GM23338 (cell line): ENCODE measurements around the gene HJV. TPM values are rescaled to one million over a fixed set of nuclear protein-coding genes. Genes with fewer than 3 reads are reported as not detected.
A peak's percentile ranks its signal among the peaks of the same experiment; 100 is the strongest.

Experiments used
- ATAC-seq: fragments of 200-7000 bp; cut with Tn5 transposase; 3 replicates; pipeline ENCODE4 v1.9.1; 2020
- DNase-seq: peaks from one replicate; pipeline ENCODE4 v3.0.0-alpha.2; 2015; ENCODE audit warnings: low spot score
- H2AFZ ChIP-seq: fragments of 200-600 bp; sonication (generic); 2 replicates; pipeline ENCODE4 v1.8.0; 2016; ENCODE audit warnings: antibody characterized with exemption, mild to moderate bottlenecking, moderate library complexity
- H3F3A ChIP-seq: fragments of 200-600 bp; sonication (generic); replicated peaks from 2 replicates; pipeline ENCODE4 v1.8.0; 2017; ENCODE audit warnings: antibody characterized with exemption, mixed run types, low read depth
- H3K27ac ChIP-seq: fragments of 200-600 bp; sonication (generic); 2 replicates; pipeline ENCODE4 v1.6.1; 2016; ENCODE audit warnings: low read depth
- H3K27me3 ChIP-seq: fragments of 200-600 bp; sonication (generic); 2 replicates; pipeline ENCODE4 v1.8.0; 2016; ENCODE audit warnings: mild to moderate bottlenecking, mixed run types, moderate library complexity; ENCODE audit not compliant: insufficient read depth
- H3K36me3 ChIP-seq: fragments of 200-600 bp; sonication (generic); 2 replicates; pipeline ENCODE4 v1.8.0; 2016; ENCODE audit warnings: mild to moderate bottlenecking; ENCODE audit not compliant: insufficient read depth
- H3K4me1 ChIP-seq: fragments of 200-600 bp; sonication (generic); 2 replicates; pipeline ENCODE4 v1.8.0; 2016; ENCODE audit warnings: mild to moderate bottlenecking, moderate library complexity; ENCODE audit not compliant: insufficient read depth
- H3K4me2 ChIP-seq: fragments of 200-600 bp; sonication (generic); 2 replicates; pipeline ENCODE4 v1.7.1; 2017; ENCODE audit warnings: mixed run types
- H3K4me3 ChIP-seq: fragments of 200-600 bp; sonication (generic); 2 replicates; pipeline ENCODE4 v1.6.1; 2016; ENCODE audit warnings: mixed run types
- H3K79me2 ChIP-seq: fragments of 200-600 bp; sonication (generic); replicated peaks from 2 replicates; pipeline ENCODE4 v1.8.0; 2017; ENCODE audit warnings: mild to moderate bottlenecking; ENCODE audit not compliant: insufficient read depth
- H3K9me2 ChIP-seq: fragments of 200-600 bp; sonication (generic); 2 replicates; pipeline ENCODE4 v1.8.0; 2017; ENCODE audit not compliant: insufficient read depth
- H4K20me1 ChIP-seq: fragments of 200-600 bp; sonication (generic); replicated peaks from 2 replicates; pipeline ENCODE4 v1.8.0; 2017; ENCODE audit warnings: mild to moderate bottlenecking; ENCODE audit not compliant: insufficient read depth
- H3K27ac Mint-ChIP-seq: 2 replicates; pipeline ENCODE4 v1.8.0; 2020; ENCODE audit warnings: inconsistent platforms, mild to moderate bottlenecking, moderate library complexity, mixed read lengths
- H3K27me3 Mint-ChIP-seq: 3 replicates; pipeline ENCODE4 v1.8.0; 2022; ENCODE audit warnings: low read depth, mild to moderate bottlenecking, moderate library complexity, mixed read lengths, inconsistent platforms; ENCODE audit not compliant: insufficient read depth, poor library complexity
- H3K36me3 Mint-ChIP-seq: 3 replicates; pipeline ENCODE4 v1.8.0; 2021; ENCODE audit warnings: low read depth, mild to moderate bottlenecking, inconsistent platforms, moderate library complexity, mixed read lengths
- H3K4me1 Mint-ChIP-seq: 3 replicates; pipeline ENCODE4 v1.8.0; 2020; ENCODE audit warnings: mild to moderate bottlenecking, inconsistent platforms, mixed read lengths
- H3K4me3 Mint-ChIP-seq: 3 replicates; pipeline ENCODE4 v1.8.0; 2021; ENCODE audit warnings: moderate library complexity, mild to moderate bottlenecking, inconsistent platforms, mixed read lengths
- H3K9me3 Mint-ChIP-seq: 3 replicates; pipeline ENCODE4 v1.8.0; 2020; ENCODE audit warnings: moderate library complexity, mild to moderate bottlenecking, inconsistent platforms, mixed read lengths
- CREB1 ChIP-seq: fragments of 250-450 bp; sonication (Bioruptor Pico); IDR thresholded peaks from 2 replicates; pipeline ENCODE4 v1.5.0; 2020; ENCODE audit warnings: low read depth, mild to moderate bottlenecking, moderate library complexity
- EZH2 ChIP-seq: fragments of 200-600 bp; sonication (generic); IDR thresholded peaks from one replicate; pipeline ENCODE4 v1.8.0; 2017; ENCODE audit warnings: antibody characterized with exemption, mild to moderate bottlenecking, low read depth; ENCODE audit not compliant: unreplicated experiment
- EZH2phosphoT487 ChIP-seq: fragments of 200-600 bp; sonication (generic); IDR thresholded peaks from one replicate; pipeline ENCODE4 v1.8.1; 2018; ENCODE audit warnings: antibody characterized with exemption; ENCODE audit not compliant: unreplicated experiment
- polyA plus RNA-seq: library from polyadenylated mRNA; unstranded; fragments of >200 nt; fragmentation: Nextera tagmentation; extraction: Ambion mirVana; gene quantifications from 2 replicates; pipeline ENCODE4 v1.2.1, GENCODE V29; 2016
- total RNA-seq: library from RNA; depleted of rRNA; stranded (reverse); fragments of >200 nt; shearing (Covaris generic); gene quantifications from 2 replicates; pipeline ENCODE4 v1.2.3, GENCODE V29; 2014
- TF ChIP-seq, protein P1 (sequence below), 2 experiments: fragments of 200-600 bp in 1 of 2; sonication (generic) in 1 of 2; conservative IDR thresholded peaks; 2 replicates each; pipeline versions ENCODE4 v1.5.1 to v1.6.1; 2016 to 2017; ENCODE audit warnings: antibody characterized with exemption in 2 of 2, low read depth in 2 of 2, mild to moderate bottlenecking in 2 of 2, moderate library complexity in 1 of 2

The HJV gene
- total and polyA plus RNA-seq, 2 experiments from 2014 or later = 0.42 to 0.45 TPM

DNA sequence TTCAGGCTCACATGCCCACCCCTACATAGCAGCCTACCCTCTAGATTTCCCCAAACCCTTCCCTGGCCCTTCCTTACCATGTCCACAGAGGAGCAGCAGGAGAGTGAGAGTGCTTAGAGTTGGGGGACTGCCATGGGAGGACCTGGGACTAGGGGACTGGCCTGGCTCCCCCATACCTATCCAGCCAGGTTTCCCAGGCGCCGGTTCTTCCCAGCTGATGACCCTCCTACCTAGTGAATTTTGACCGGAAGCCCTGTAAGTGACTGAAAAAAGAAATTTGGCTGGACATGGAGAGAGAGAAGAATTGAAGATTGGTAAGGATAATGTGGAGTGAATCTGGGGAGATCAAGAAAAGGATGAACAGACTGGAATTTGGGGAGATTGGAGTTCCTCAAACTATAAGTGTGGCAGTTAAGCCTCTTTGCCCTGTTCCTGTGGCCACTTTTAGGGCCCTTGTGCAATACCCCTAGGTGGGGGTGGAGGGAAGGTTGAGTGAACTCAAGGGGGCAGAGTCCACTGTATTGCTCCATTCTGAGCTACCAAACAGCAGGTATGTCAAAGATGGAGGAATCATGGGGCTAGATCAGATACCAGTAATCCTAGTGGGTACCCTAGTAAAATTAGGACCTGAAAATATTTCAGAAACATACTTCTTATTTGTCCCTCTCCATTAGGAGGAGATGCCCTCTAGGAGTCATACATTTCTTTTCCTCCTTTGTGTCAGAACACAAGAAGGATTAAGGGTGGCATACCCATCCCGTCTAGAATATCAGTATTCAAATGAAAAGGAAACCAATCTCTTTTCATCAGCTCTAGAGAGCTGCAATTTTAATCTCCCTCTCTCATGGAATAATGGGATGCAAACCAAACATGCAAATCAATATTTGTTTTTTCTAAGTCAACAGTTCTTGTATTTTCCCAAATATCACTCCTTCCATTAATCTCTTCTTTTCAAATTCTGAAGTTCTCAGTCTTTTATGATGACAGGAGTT, 1.2 kb downstream of the HJV start:
- Histone ChIP-seq H3K36me3 (no peaks in the 10 kb centered on the region), H3K27me3 (peaks cover 48% of the 10 kb centered on the region), H4K20me1 (no peaks in the 10 kb centered on the region), H3F3A (peaks cover 3% of the 10 kb centered on the region; the same call in 1 of the 2 replicates), H3K27ac (no peak overlapping the region), H3K9me2 (no peaks in the 10 kb centered on the region), H3K4me1 (peaks cover 21% of the 10 kb centered on the region), H3K79me2 (no peaks in the 10 kb centered on the region), H3K4me2 (peak overlapping the region; percentile 79), H2AFZ (peak overlapping the region; percentile 100), H3K4me3 (peak overlapping the region; percentile 67)
- Mint-ChIP-seq H3K27me3 (peaks cover 21% of the 10 kb centered on the region), H3K4me1 (peaks cover 15% of the 10 kb centered on the region), H3K4me3 (peak overlapping the region; percentile 63), H3K9me3 (no peaks in the 10 kb centered on the region), H3K27ac (no peak overlapping the region), H3K36me3 (no peaks in the 10 kb centered on the region)
- no peak for TF ChIP-seq CREB1 (CRISPR knock-in tag)
- TF ChIP-seq, protein P1, sequence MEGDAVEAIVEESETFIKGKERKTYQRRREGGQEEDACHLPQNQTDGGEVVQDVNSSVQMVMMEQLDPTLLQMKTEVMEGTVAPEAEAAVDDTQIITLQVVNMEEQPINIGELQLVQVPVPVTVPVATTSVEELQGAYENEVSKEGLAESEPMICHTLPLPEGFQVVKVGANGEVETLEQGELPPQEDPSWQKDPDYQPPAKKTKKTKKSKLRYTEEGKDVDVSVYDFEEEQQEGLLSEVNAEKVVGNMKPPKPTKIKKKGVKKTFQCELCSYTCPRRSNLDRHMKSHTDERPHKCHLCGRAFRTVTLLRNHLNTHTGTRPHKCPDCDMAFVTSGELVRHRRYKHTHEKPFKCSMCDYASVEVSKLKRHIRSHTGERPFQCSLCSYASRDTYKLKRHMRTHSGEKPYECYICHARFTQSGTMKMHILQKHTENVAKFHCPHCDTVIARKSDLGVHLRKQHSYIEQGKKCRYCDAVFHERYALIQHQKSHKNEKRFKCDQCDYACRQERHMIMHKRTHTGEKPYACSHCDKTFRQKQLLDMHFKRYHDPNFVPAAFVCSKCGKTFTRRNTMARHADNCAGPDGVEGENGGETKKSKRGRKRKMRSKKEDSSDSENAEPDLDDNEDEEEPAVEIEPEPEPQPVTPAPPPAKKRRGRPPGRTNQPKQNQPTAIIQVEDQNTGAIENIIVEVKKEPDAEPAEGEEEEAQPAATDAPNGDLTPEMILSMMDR (conservative IDR thresholded peaks at IDR 0.05; ENCODE audit: low read depth in 2 of 2) = peak in 1 of 2 experiments; percentile 17; a peak in 2 of 4 replicates
- DNase-seq (peak; percentile 27), ATAC-seq (peak; percentile 13; the same call in 1 of the 3 replicates)

DNA sequence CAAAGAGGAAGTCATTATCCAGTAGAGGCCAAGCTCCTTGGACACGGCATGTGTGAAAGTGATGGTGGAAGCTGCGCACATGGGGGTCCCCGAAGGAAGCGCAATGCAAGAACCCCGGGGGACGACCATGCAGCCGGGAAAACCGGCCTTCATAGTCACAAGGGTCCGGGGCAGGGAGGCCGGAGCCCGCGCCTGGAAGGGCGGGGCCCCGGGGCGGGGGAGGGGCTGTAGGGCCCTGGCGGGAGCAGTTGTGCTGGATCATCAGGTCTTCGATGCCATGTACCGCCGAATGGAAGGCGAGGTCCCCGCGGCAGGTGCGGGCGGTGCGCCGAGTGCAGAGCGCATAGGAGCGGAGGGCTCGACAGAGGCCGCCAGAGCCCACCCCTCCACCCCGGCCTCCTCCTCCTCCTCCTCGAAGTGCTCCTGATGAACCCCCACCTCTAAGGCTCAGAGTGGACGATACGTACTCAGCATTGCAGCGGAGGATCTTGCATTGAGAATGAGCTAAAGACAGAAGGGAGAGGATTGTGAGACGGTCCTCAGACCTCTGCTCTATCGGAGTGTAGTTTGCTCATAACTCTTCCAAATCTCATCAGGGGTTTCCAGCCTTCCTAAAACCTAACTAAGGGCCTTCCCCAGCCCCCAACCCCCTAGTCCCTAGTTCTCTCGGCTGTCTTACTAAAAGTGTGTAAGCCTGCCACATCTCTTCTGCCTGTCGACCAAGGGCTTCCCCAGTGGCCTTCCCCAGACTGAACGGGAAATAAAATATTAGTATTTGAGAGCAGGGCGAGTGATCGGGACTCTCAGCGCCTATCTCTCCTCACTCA, 2.1 kb downstream of the HJV start:
- Histone ChIP-seq H3K9me2 (no peaks in the 10 kb centered on the region), H4K20me1 (no peaks in the 10 kb centered on the region), H3K27ac (no peak overlapping the region), H3K4me1 (peaks cover 21% of the 10 kb centered on the region), H3K4me3 (peak overlapping the region; percentile 67), H2AFZ (peak overlapping the region; percentile 100), H3K27me3 (peaks cover 48% of the 10 kb centered on the region), H3K4me2 (peak overlapping the region; percentile 79), H3K79me2 (no peaks in the 10 kb centered on the region), H3F3A (peaks cover 3% of the 10 kb centered on the region; the same call in 1 of the 2 replicates), H3K36me3 (no peaks in the 10 kb centered on the region)
- no peaks in the 10 kb centered on the region for H3K36me3 Mint-ChIP-seq
- TF ChIP-seq EZH2 = peak; percentile 29
- TF ChIP-seq EZH2phosphoT487 = no peak
- TF ChIP-seq, protein P1 (conservative IDR thresholded peaks at IDR 0.05; ENCODE audit: low read depth in 2 of 2) = peak in 1 of 2 experiments; percentile 39; a peak in 2 of 4 replicates
- peaks cover 15% of the 10 kb centered on the region for H3K4me1 Mint-ChIP-seq
- no peak overlapping the region for H3K27ac Mint-ChIP-seq
- H3K4me3 Mint-ChIP-seq = peak overlapping the region; percentile 63
- DNase-seq = peak; percentile 82
- ATAC-seq = peak; percentile 95
- peaks cover 21% of the 10 kb centered on the region for H3K27me3 Mint-ChIP-seq
- no peaks in the 10 kb centered on the region for H3K9me3 Mint-ChIP-seq
